SKM-1 (cell line): Measurements from ENCODE around the gene D2HGDH.
"Not testable (repeated sequence)": the region's sequence is repeated elsewhere in the genome, so short reads cannot be mapped to it uniquely, and the experiment has no call there.

Experiments used
- DNase-seq: peaks from one replicate; lab custom pipeline; 2025; ENCODE audit not compliant: unreplicated experiment; lab: John Stamatoyannopoulos, UW

The D2HGDH gene

DNA sequence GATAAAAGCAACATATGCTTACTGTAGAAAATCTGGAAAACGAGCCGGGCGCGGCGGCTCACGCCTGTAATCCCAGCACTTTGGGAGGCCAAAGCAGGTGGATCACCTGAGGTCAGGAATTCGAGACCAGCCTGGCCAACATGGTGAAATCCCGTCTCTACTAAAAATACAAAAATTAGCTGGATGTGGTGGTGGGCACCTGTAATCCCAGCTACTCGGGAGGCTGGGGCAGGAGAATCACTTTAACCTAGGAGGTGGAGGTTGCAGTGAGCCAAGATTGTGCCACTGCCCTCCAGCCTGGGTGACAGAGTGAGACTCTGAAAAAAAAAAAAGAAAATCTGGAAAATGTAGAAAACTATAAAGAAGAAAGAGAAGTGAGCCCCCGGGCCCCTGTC, 83.4 kb downstream of the D2HGDH start:
- DNase-seq, result not testable (repeated sequence)
